GM19397 (cell line): Measurements from ENCODE around the gene NTSR2.
"Not testable (repeated sequence)": the region's sequence is repeated elsewhere in the genome, so short reads cannot be mapped to it uniquely, and the experiment has no call there.

Experiments used
- ATAC-seq: cut with Tn5 transposase; IDR thresholded peaks from one replicate; pipeline ENCODE4 v1.9.1; 2021; ENCODE audit warnings: mild to moderate bottlenecking, moderate library complexity; ENCODE audit not compliant: unreplicated experiment

Gene NTSR2

GRCh38 chr2:11680182-11680900 is 10.3 kb upstream of the NTSR2 start:
- ATAC-seq: no peak

DNA sequence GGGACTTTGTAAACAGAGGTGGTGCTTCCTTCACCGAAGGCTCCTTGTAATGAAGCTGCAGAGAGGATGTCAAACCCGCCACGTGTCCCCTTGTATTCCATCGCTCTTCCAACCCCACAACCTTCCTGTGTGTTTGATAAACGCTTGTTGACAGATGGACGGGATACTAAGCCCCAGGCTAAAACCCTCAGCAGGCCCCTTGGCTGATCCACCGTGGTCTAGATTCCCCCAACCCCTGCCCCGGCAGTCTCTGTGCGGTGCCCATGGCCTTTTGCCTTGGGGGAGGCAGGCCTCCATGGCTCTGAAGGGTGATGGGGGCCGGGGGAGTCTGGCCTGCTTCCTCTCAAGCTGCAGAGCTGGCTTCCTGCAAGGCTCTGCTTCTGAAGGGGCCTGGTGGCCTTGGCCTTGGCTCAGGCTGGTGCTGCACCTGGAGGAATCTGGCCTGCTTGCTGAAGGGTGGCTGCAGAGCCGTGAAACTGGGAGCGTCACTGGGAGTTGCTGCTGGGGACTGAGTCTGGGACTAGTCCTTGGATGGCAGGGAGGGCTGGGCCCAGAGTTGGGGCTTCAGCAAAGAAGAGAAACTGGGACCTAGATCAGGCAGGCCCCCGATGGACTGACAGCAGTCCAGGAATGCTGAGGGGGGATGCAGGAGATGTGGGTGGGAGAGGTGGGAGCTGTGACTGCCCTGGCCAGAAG is 9.6 kb upstream of the NTSR2 start:
- no peak for ATAC-seq

DNA sequence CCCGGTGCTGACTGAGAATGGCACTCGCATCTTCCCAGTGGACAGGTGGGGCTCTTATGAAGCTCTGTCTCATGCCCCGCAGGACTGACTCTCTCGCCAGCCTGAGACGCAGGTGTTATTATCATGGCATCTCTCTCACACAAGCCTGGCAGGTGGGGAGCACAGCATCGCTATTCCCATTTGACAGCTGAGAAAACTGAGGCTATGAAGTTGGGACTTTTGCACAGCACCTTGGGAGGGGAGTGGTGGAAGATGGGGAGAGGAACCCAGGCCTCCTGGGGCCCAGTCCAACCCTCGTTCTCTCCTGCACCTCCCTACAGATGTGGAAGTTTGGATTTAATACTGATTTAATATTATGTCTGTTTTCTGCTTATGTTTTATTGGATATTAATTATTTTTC is 9.0 kb upstream of the NTSR2 start:
- ATAC-seq: no peak

GRCh38 chr2:11678306-11678960 is 8.4 kb upstream of the NTSR2 start:
- ATAC-seq: no peak

- ATAC-seq: no peak
These were observed 7.4 kb upstream of the NTSR2 start for GRCh38 chr2:11677136-11678055.

- no peak for ATAC-seq
These were observed 6.6 kb upstream of the NTSR2 start for GRCh38 chr2:11676640-11677039.

DNA sequence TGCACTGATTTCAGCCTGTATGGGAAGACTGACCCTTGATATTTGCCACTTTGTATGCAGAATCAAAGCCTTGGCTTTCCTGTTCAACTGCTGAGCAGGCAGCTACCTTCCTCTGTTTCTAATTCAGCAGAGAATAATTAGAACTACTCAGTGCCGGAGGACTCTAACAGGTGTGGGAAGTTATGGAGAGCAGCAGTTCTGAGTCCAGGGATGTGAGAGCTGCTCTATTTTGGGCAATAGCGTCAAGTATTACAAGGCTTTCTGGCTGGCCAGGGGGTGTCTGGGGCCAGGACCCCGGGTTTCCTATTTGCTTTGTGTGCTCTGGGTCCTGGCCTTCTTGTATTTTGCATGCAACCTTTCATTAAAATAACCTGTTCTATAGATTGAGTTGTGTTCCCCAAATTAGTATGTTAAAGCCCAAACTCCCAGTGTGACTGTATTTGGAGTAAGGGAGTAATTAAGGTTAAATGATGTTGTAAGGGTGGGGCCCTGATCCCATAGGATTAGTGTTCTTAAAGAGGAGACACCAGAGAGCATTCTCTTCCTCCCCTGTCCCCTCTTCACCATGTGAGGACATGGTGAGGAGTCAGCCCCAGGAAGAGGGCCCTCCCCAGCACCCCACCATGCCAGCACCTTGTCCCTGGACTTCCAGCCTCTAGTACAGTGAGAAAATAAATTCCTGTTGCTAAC is 5.6 kb upstream of the NTSR2 start:
- ATAC-seq: no peak

DNA sequence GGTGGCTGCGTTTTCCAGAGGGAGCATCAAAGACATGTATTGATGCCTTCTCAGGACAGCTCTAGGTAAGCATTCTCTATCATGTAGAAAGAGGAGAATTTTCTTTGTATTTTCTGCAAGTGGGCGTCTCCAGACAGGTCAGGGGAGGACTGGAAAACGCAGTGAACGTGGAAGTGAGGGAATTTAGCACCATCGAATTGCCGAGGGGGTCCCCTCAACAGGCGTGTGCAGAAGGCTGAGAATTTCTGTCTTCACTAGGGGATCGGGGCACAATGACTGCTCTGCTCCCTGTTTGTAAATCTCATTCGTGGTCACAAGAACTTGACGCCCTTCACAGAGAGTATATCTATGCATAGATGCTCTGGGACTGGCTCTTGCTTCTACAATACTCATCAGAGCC is 5.0 kb upstream of the NTSR2 start:
- ATAC-seq: no peak

DNA sequence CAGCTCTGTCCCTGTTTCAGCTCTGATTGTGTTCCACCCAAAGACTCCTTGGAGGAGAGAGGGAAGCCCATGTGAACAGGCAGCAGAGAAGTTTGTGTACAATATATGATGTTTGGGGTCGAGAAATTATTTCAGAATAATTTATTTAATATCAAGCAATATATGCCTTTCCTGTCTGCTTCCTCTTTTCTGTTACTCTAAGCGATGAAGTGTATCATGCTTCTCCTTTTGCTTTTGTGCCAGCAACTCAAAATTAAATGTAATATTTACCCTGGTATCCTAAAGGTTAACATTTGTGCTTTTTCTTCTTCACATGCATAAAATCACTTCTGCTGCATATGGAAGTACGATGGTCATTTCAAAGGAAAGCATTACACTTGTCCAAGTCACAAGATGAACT is 2.4 kb upstream of the NTSR2 start:
- no peak for ATAC-seq

DNA sequence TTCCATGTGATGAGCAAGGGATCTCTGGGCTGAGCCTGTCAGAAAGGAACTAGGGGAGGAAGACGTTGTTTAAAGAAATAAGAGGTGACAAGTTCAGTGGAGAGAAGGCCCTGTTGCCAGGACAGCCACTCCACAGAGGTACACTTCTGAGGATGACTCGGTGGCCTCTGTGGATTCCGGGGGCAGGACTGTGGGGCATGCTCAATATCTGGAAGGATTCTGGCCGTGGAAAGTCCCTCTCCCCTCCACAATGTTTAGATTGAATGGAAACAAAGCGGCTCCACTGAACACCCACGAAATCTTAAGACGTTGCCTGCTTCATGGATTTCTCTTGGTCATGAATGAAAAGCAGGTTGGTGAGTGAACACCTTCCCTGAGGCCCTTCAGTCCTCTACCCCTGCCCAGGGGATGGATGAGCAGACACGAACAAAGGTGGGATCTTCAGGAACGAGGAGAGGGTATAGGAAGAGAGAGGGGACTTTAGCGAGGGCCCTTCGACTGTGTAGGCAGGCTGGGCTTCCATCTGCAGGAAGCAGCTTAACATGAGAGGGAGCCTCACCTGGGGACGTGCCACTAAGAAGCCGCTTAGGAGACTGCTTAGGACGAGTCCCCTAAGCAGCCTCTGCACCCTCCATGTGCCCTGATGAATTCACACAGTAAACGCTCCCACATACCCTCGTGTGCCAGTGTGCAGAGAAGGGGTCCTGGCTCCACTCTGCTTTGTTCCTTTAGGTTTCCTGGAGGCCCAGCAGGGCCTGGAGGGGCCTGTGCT is 1.9 kb downstream of the NTSR2 start:
- no peak for ATAC-seq

GRCh38 chr2:11667194-11667593 is 2.8 kb downstream of the NTSR2 start:
- no peak for ATAC-seq

DNA sequence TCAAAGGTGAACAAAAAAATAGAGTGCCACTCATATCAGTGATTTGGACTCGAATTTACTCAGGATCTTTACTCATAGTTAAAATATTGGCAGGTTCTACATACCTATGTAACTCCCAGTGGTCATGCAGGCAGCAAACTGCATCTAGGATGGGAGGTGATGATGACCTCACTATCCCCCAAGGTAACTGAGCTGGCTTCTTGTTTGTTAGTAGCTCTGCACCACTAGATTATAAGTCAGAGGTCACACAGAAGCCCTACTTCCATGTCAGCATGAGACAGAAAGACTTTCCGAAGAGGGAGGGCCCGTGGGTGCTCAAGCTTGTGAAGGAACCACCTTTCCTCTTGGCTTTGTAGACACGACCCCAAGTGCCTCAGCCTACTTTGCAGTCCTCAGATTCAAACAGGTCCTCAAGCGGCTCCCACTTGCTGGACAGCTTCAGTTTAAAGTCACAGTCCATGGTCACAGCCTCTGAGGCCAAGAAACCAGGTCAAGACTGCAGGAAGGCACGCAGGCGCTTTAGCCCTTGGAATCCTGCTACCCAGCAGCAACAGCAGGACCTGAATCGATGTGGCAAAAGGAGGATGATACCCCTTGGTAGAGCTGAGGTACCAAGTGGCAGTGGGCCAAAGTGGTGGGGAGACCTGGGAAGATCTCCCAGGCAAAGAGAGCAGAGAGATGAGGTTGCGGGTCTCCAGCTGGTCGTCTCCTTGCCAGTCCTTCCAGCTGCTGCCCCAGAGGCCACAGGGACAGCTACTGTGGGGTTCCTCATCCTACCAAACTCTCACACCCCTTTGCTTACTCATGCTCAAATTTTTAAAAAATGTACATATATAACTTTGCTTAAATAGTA is 4.3 kb downstream of the NTSR2 start:
- no peak for ATAC-seq

DNA sequence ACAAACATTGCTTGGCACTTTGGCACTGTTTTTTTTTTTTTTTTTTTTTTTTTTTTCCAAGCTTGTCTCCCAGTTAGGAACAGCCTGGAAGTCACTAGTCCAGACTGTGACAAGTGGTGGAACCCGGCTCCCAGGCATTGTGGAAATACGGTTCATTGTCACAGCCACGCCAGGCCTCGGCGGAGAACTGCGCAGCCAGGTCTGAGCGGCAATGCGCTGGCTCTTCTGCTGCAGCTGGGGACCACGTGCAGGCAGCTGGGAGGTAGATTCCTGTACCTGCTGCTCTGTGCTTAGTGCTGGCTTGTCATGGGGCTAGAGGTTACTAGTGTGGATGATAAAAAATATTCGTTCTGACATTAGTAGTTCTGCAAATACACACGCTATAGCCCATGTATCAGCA is 5.0 kb downstream of the NTSR2 start:
- ATAC-seq: no peak

DNA sequence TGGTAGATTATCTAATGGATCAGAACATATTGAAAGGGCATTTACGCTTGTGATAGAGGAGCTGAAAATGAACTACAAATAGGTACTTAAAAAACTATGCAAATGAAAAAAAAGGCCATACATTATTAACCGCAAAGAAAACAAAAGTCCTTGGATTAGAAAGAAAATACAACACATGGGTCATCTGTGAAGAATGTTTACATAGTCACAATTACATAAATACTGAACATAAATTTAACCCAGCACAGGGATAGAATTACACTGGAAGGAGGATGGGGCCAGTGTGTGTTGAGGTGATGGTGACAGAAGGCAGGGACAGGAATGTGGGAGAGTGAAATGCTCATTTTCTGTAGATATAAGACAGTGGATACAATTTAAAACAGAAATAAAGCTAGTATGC is 6.6 kb downstream of the NTSR2 start:
- ATAC-seq: no peak

GRCh38 chr2:11662882-11663281 is 7.1 kb downstream of the NTSR2 start:
- ATAC-seq: no peak

DNA sequence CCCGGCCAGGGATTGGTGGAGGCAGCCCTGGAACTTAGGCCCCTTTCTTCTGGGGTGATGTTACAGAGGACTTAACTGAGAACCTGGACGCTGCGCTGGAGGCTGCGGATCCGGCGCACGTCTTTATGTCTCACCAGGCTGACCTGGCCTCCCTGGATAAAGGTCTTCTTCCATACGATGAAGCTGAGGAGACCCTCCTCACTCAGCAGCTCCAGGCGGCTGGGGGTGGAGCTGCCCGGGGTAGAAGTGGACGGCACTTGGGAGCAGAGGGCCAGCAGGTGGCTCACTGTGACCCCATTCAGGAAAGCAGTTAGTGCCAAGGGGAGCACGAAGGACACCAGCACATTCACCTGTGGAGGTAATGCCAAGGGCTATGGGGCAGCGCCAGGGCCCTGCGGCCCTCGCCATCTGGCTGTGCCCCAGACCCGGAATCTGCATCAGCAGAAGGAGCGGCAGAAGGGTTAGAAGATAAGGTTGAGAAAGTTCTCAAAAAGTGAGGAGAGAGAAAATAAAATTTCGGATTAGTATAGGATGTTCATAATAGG is 8.0 kb downstream of the NTSR2 start:
- ATAC-seq: no peak

DNA sequence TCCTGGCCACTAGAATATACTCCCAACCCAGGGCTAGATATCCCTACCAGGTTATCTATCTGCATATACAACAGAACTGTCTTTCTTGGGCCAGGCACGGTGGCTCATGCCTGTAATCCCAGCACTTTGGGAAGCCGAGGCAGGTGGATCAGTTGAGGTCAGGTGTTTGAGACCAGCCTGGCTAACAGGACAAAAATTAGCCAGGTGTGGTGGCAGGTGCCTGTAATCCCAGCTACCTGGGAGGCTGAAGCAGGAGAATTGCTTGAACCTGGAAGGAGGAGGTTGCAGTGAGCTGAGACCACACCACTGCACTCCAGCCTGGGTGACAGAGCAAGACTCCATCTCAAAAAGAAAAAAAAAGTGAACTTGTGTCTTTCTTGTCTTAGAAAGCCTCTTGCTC is 9.6 kb downstream of the NTSR2 start:
- ATAC-seq: not testable (repeated sequence)

DNA sequence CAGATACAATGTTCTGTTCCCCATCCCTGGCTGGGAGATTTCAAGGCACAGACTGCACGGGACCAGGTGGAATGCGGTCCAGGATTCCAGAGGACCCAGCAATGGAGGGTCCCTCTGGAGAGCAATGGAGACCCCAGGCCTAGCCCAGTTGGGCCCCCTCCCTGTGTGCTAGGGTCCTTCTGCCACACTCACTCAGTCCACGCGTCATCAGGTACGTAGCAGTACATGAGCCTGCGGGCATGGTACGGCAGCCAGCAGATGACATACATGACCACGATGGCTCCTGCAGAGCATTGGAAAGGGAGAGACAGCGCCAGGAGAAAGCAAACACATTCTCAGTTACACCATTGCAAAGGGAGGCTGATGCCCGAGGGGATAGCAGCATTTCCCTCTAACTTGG is 10.1 kb downstream of the NTSR2 start:
- no peak for ATAC-seq

- ATAC-seq: no peak
These were observed 10.9 kb downstream of the NTSR2 start for GRCh38 chr2:11659115-11659475.
